ENCODE results near the gene VWA2.

The VWA2 gene

GRCh38 chr10:114289096-114289436 is 50.0 kb downstream of the VWA2 start:
- Histone ChIP-seq H2AFZ (no peak overlapping the region), H3K79me2 (no peaks in the 10 kb centered on the region), H3K4me3 (ENCODE audit: low read depth, low read length) (no peak overlapping the region), H3K9ac (no peak overlapping the region), H3K9me3 (ENCODE audit: control insufficient read depth, low read length) (no peaks in the 10 kb centered on the region), H3K27ac (no peak overlapping the region), H3K36me3 (ENCODE audit: control insufficient read depth, insufficient read depth, low read length) (no peaks in the 10 kb centered on the region), H3K4me2 (ENCODE audit: low read length) (no peak overlapping the region), H3K4me1 (peaks cover 7% of the 10 kb centered on the region), H3K27me3 (ENCODE audit: control insufficient read depth, insufficient read depth, low read length) (no peaks in the 10 kb centered on the region)
- TF ChIP-seq CTCF (IDR thresholded peaks at IDR 0.05): no peak

- no peak overlapping the region for H3K27ac ChIP-seq
- no peak for TF ChIP-seq CTCF (IDR thresholded peaks at IDR 0.05)
- no peaks in the 10 kb centered on the region for H3K79me2 ChIP-seq
- no peak overlapping the region for H3K4me2 ChIP-seq (ENCODE audit: low read length)
- no peak overlapping the region for H3K4me3 ChIP-seq (ENCODE audit: low read depth, low read length)
- H3K36me3 ChIP-seq (ENCODE audit: control insufficient read depth, insufficient read depth, low read length): no peaks in the 10 kb centered on the region
- H3K4me1 ChIP-seq: peaks cover 7% of the 10 kb centered on the region
- H2AFZ ChIP-seq: no peak overlapping the region
- H3K9me3 ChIP-seq (ENCODE audit: control insufficient read depth, low read length): no peaks in the 10 kb centered on the region
- H3K9ac ChIP-seq: no peak overlapping the region
- H3K27me3 ChIP-seq (ENCODE audit: control insufficient read depth, insufficient read depth, low read length): no peaks in the 10 kb centered on the region
These were observed 51.0 kb downstream of the VWA2 start for GRCh38 chr10:114290038-114290437.

- H3K4me2 ChIP-seq (ENCODE audit: low read length): no peak overlapping the region
- TF ChIP-seq CTCF (IDR thresholded peaks at IDR 0.05): no peak
- H3K4me3 ChIP-seq (ENCODE audit: low read depth, low read length): no peak overlapping the region
- no peaks in the 10 kb centered on the region for H3K27me3 ChIP-seq (ENCODE audit: control insufficient read depth, insufficient read depth, low read length)
- H3K36me3 ChIP-seq (ENCODE audit: control insufficient read depth, insufficient read depth, low read length): peaks cover 5% of the 10 kb centered on the region
- H2AFZ ChIP-seq: no peak overlapping the region
- no peaks in the 10 kb centered on the region for H3K9me3 ChIP-seq (ENCODE audit: control insufficient read depth, low read length)
- peaks cover 7% of the 10 kb centered on the region for H3K4me1 ChIP-seq
- no peaks in the 10 kb centered on the region for H3K79me2 ChIP-seq
- no peak overlapping the region for H3K9ac ChIP-seq
- H3K27ac ChIP-seq: no peak overlapping the region
These were observed 52.0 kb downstream of the VWA2 start for GRCh38 chr10:114291076-114291475.

DNA sequence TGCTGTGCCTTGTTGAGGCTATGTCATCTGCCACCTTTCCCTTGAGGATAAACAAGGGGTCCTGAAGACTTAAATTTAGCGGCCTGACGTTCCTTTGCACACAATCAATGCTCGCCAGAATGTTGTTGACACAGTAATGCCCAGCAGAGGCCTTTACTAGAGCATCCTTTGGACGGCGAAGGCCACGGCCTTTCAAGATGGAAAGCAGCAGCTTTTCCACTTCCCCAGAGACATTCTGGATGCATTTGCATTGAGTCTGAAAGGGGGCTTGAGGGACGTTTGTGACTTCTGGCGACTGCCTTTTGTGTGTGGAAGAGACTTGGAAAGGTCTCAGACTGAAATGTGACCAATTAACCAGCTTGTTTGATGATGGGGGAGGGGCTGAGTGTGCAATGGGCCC is 52.5 kb downstream of the VWA2 start:
- Histone ChIP-seq H3K27ac (no peak overlapping the region), H3K9ac (no peak overlapping the region), H3K4me2 (ENCODE audit: low read length) (no peak overlapping the region), H2AFZ (no peak overlapping the region), H3K79me2 (no peaks in the 10 kb centered on the region), H3K27me3 (ENCODE audit: control insufficient read depth, insufficient read depth, low read length) (no peaks in the 10 kb centered on the region), H3K36me3 (ENCODE audit: control insufficient read depth, insufficient read depth, low read length) (peaks cover 5% of the 10 kb centered on the region), H3K4me3 (ENCODE audit: low read depth, low read length) (no peak overlapping the region), H3K4me1 (peaks cover 7% of the 10 kb centered on the region), H3K9me3 (ENCODE audit: control insufficient read depth, low read length) (no peaks in the 10 kb centered on the region)
- no peak for TF ChIP-seq CTCF (IDR thresholded peaks at IDR 0.05)

DNA sequence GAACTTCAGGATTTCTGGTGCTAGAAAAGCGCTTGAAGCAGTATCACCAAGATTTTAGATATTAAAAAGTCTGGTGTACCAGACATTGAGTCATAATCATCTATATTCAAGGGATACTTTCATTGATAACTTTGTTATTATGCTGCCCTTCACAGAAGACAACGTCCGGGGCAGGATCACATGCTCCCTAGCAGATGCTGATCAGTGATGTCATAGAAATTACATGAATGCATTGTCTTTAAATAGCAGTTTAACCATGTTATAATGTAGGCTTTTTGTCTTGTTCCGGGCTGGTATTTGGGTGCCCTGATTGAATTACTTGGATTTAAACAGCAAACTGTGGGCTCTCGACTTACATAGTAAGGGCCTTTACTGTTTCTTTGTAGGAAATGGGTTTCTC is 54.0 kb downstream of the VWA2 start:
- Histone ChIP-seq H3K9ac (no peak overlapping the region), H3K27ac (no peak overlapping the region), H3K4me1 (no peaks in the 10 kb centered on the region), H3K4me3 (ENCODE audit: low read depth, low read length) (no peak overlapping the region), H3K79me2 (no peaks in the 10 kb centered on the region), H3K27me3 (ENCODE audit: control insufficient read depth, insufficient read depth, low read length) (no peaks in the 10 kb centered on the region), H2AFZ (no peak overlapping the region), H3K9me3 (ENCODE audit: control insufficient read depth, low read length) (no peaks in the 10 kb centered on the region), H3K36me3 (ENCODE audit: control insufficient read depth, insufficient read depth, low read length) (peaks cover 5% of the 10 kb centered on the region), H3K4me2 (ENCODE audit: low read length) (no peak overlapping the region)
- no peak for TF ChIP-seq CTCF (IDR thresholded peaks at IDR 0.05)
